ENCODE data around the gene SOST. TPM values are rescaled to one million over a fixed set of nuclear protein-coding genes. Genes with fewer than 3 reads are reported as not detected.

Gene SOST
- total RNA-seq, 1 experiment from 2014 or later, result not detected

- intact Hi-C loops (cut with micrococcal nuclease), result no loop called here
- peaks cover 8% of the 10 kb centered on the region for H3K4me1 Mint-ChIP-seq (ENCODE audit: insufficient read depth, unreplicated experiment)
- POLR2A ChIA-PET, result no interaction called here
- BruUV-seq (replicated peaks), result no TSS peak
- H3K4me3 Mint-ChIP-seq (ENCODE audit: unreplicated experiment), result no peak overlapping the region
- TF ChIP-seq CTCF (IDR thresholded peaks at IDR 0.05; ENCODE audit: unreplicated experiment), result no peak
- H3K27me3 Mint-ChIP-seq (ENCODE audit: insufficient read depth, unreplicated experiment), result peaks cover 11% of the 10 kb centered on the region
- H3K9me3 Mint-ChIP-seq (ENCODE audit: unreplicated experiment), result no peaks in the 10 kb centered on the region
- H3K27ac Mint-ChIP-seq (ENCODE audit: low read depth, unreplicated experiment), result no peak overlapping the region
- no peak for DNase-seq (ENCODE audit: unreplicated experiment)
- CTCF ChIA-PET, result interaction anchor here (1.2 kb wide), 1 partner anchor 56 kb away, joined by 8 read pairs; no protein-coding TSS in a partner anchor
- H3K36me3 Mint-ChIP-seq (ENCODE audit: insufficient read depth, unreplicated experiment), result no peaks in the 10 kb centered on the region
Measured at GRCh38 chr17:43710101-43710500, 48.5 kb downstream of the SOST start.

- intact Hi-C loops (cut with micrococcal nuclease), result no loop called here
- Mint-ChIP-seq H3K36me3 (ENCODE audit: insufficient read depth, unreplicated experiment) (no peaks in the 10 kb centered on the region), H3K4me1 (ENCODE audit: insufficient read depth, unreplicated experiment) (peaks cover 3% of the 10 kb centered on the region), H3K27ac (ENCODE audit: low read depth, unreplicated experiment) (no peak overlapping the region), H3K4me3 (ENCODE audit: unreplicated experiment) (no peak overlapping the region), H3K9me3 (ENCODE audit: unreplicated experiment) (no peaks in the 10 kb centered on the region), H3K27me3 (ENCODE audit: insufficient read depth, unreplicated experiment) (peaks cover 4% of the 10 kb centered on the region)
- POLR2A ChIA-PET, result interaction anchor here (0.5 kb wide), 1 partner anchor 35 kb away, joined by 3 read pairs; no protein-coding TSS in a partner anchor
- no peak for DNase-seq (ENCODE audit: unreplicated experiment)
- CTCF ChIA-PET, result interaction anchor here (0.9 to 1.4 kb wide), 3 partner anchors 51 to 58 kb away, joined by 3 to 7 read pairs (median 4); no protein-coding TSS in a partner anchor
- no peak for TF ChIP-seq CTCF (IDR thresholded peaks at IDR 0.05; ENCODE audit: unreplicated experiment)
- no TSS peak for BruUV-seq (replicated peaks)
Measured at GRCh38 chr17:43709210-43709609, 49.4 kb downstream of the SOST start.

- POLR2A ChIA-PET, result no interaction called here
- BruUV-seq (replicated peaks), result no TSS peak
- CTCF ChIA-PET, result interaction anchor here (1.6 kb wide), 1 partner anchor 12 kb away, joined by 6 read pairs; no protein-coding TSS in a partner anchor
- no peak overlapping the region for H3K27ac Mint-ChIP-seq (ENCODE audit: low read depth, unreplicated experiment)
- H3K27me3 Mint-ChIP-seq (ENCODE audit: insufficient read depth, unreplicated experiment), result no peaks in the 10 kb centered on the region
- H3K9me3 Mint-ChIP-seq (ENCODE audit: unreplicated experiment), result peaks cover 6% of the 10 kb centered on the region
- H3K4me3 Mint-ChIP-seq (ENCODE audit: unreplicated experiment), result no peak overlapping the region
- intact Hi-C loops (cut with micrococcal nuclease), result no loop called here
- H3K4me1 Mint-ChIP-seq (ENCODE audit: insufficient read depth, unreplicated experiment), result no peaks in the 10 kb centered on the region
- DNase-seq (ENCODE audit: unreplicated experiment), result no peak
- no peaks in the 10 kb centered on the region for H3K36me3 Mint-ChIP-seq (ENCODE audit: insufficient read depth, unreplicated experiment)
- TF ChIP-seq CTCF (IDR thresholded peaks at IDR 0.05; ENCODE audit: unreplicated experiment), result no peak
Measured at GRCh38 chr17:43707184-43707583, 51.4 kb downstream of the SOST start.

- BruUV-seq (replicated peaks), result no TSS peak
- Mint-ChIP-seq H3K27me3 (ENCODE audit: insufficient read depth, unreplicated experiment) (no peaks in the 10 kb centered on the region), H3K4me1 (ENCODE audit: insufficient read depth, unreplicated experiment) (no peaks in the 10 kb centered on the region), H3K36me3 (ENCODE audit: insufficient read depth, unreplicated experiment) (no peaks in the 10 kb centered on the region), H3K4me3 (ENCODE audit: unreplicated experiment) (no peak overlapping the region), H3K9me3 (ENCODE audit: unreplicated experiment) (peaks cover 6% of the 10 kb centered on the region), H3K27ac (ENCODE audit: low read depth, unreplicated experiment) (no peak overlapping the region)
- DNase-seq (ENCODE audit: unreplicated experiment), result no peak
- TF ChIP-seq CTCF (IDR thresholded peaks at IDR 0.05; ENCODE audit: unreplicated experiment), result no peak
- ChIA-PET CTCF (interaction anchor here (1.6 to 2.5 kb wide), 3 partner anchors 11 to 13 kb away, joined by 6 to 11 read pairs (median 6); no protein-coding TSS in a partner anchor), POLR2A (no interaction called here)
- intact Hi-C loops (cut with micrococcal nuclease), result no loop called here
Measured at GRCh38 chr17:43706235-43706634, 52.4 kb downstream of the SOST start.

Other genes starting within 250 kb of the SOST start
- gene ETV4, start 212.5 kb downstream of the SOST start, total RNA-seq (2022), result 23.5 and 31.6 TPM in 2 replicates
- not detected in 2 replicates for gene MEOX1, start 96.9 kb downstream of the SOST start, total RNA-seq (2022)
- 39.7 and 55.0 TPM in 2 replicates for gene DUSP3, start 20.2 kb upstream of the SOST start, total RNA-seq (2022)
- not detected in 2 replicates for gene CFAP97D1, start 21.6 kb upstream of the SOST start, total RNA-seq (2022)
- 18.7 and 24.5 TPM in 2 replicates for gene MPP3, start 74.4 kb upstream of the SOST start, total RNA-seq (2022)
- gene CD300LG, start 88.4 kb upstream of the SOST start, total RNA-seq (2022), result not detected in 2 replicates
- not detected in 2 replicates for gene MPP2, start 148.7 kb upstream of the SOST start, total RNA-seq (2022)
- not detected in 2 replicates for gene PPY, start 183.7 kb upstream of the SOST start, total RNA-seq (2022)
- not detected in 2 replicates for gene PYY, start 195.1 kb upstream of the SOST start, total RNA-seq (2022)
- 0.88 and 1.6 TPM in 2 replicates for gene NAGS, start 245.8 kb upstream of the SOST start, total RNA-seq (2022)

Data from MCF 10A (cell line).